HG03064 (cell line): ENCODE measurements around the gene SLC25A51.
A peak's percentile ranks its signal among the peaks of the same experiment; 100 is the strongest.
"Not testable (repeated sequence)": the region's sequence is repeated elsewhere in the genome, so short reads cannot be mapped to it uniquely, and the experiment has no call there.

ENCODE experiments used
- ATAC-seq: cut with Tn5 transposase; IDR thresholded peaks from one replicate; pipeline ENCODE4 v1.9.1; 2021; ENCODE audit warnings: low read depth; ENCODE audit not compliant: unreplicated experiment

SLC25A51 gene

DNA sequence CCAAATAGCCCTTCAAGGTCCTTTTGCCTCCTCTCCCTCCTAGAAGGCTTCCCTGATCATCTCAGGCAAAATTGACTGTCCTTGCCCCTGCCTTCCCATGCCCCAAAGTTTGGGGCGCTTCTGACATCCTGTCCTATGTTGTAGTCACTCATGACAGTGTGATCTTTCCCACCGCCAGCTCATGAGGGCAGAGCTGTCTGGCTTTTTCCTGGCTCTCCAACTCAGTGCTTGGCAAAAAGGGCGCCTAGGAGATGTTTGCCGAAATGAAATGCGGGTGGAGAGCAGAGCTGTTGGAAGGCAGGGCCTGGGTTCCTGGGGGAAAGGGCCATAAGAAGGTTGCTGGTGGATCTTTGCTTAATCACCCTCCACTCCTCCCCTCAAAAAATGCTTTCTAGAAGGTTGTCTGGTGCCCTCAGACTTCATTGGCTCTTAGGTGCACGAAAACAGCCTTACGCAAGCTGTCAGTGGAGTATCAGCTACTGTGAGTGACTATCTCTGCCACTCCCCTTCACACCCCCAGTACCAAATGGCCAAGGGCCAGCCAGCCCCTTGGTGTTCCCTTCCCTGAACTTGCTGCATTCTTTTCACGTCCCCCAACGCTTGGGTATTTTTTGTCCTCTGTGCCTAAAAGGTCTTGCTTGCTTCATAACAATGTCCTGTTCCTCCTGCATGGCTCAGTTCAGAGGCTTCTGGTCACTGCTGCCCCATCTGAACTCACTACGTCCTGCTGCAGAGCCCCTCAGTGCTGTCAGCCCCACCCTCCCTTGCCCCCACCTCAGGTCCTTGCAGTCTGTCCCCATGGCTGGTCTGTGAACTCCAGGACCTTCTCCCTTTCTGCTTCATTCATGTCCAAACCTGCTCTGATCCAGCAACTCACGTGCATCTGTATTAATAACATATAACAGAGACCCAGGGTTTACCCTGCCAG, 2.6 kb upstream of the SLC25A51 start:
- ATAC-seq = no peak

DNA sequence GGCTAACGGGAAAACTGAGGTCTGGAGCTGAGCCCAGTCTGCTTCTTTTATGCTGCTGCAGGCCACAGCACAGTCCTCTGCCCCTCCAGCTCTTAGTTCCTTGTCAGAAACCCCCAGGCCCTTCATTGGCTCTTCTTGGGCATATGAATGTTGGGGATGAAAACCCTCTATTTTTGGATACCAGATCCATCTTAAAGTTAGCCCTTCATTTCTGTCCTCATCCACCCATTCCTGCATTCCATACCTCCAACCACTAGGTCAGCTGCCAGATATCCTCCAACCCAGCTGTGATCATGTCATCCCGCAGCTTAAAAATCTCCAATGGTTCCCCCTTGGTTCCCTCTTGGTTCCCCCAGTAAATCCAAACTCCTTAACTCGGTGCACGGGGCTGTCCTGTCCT, 1.8 kb upstream of the SLC25A51 start:
- ATAC-seq = no peak

DNA sequence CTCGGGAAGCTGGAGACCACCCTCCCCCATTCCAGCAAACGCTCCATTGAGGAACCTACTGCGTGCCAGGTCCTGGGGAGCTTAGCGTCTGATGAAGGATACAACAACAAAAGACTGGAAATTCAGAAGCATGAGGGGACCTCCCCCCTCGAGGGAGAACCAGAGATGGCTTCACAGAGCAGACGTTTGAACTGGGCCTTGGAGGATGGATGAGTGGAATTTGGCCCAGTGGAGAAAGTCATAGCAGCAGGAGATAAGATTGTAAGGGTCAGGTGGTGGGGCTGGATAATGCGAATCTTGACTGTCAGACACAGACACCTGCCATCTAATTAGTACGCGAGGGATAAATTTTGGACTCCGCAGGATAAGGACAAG, 1.2 kb upstream of the SLC25A51 start:
- ATAC-seq = no peak

GRCh38 chr9:37904445-37905130, 661 bp upstream of the SLC25A51 start:
- ATAC-seq = no peak

GRCh38 chr9:37902796-37903646, 906 bp downstream of the SLC25A51 start:
- ATAC-seq = peak; percentile 25

DNA sequence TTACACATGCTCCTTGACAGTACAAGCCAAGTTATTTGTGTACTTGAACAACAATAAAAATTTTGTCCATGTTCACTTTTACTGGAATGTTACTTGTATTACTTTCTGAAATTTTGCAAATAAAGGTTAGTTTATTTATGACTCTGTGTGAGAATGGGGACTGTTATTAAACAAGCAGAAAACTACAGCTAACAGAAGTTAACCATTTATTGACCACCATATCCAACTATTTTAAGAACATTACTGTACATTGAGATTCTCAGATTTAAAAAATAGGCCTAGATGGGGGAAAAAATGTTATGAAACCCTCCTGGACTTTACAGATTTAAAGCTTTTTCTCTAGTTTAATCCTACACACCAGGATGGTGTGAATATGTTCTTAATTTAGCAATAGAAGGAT, 1.8 kb downstream of the SLC25A51 start:
- ATAC-seq = no peak

DNA sequence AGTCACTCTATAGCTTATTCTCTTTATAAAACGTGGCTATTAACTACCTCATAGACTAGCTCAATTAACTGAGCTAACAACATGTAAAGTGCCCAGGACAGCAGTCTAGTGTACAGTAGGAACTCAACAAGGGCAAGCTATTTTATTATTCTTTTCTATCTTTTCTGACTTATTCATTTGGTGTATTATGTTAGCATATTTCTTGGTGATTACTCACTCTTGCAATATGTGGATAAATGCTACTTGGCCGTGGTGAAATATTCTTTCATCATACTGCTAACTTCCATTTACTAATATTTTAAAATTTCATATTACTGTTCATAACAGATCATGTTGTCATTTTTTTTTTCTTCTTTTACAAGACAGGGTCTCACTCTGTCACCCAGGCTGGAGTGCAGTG, 4.9 kb downstream of the SLC25A51 start:
- no peak for ATAC-seq

DNA sequence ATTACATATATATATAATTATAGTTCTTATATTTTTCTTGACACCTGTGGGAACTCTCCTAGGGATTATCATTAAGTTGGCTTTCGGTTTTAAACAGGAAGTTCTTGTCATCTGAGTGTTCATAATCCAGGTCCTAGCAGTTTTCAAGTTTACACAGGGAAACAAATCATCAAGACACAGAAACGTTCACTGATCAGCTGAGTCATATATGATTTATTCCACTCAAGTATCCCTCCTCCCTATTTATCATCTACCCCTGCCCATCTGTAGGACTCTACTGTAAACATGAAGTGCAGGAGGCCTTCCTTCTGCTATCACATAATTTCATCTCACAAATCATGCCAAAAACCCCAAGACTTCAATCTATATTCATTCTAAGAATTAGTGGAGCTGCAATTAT, 6.3 kb downstream of the SLC25A51 start:
- no peak for ATAC-seq

GRCh38 chr9:37892063-37892462, 11.9 kb downstream of the SLC25A51 start:
- ATAC-seq = no peak

- not testable (repeated sequence) for ATAC-seq
Measured at GRCh38 chr9:37891042-37891441, 12.9 kb downstream of the SLC25A51 start.

- no peak for ATAC-seq
Measured at GRCh38 chr9:37889536-37889935, 14.4 kb downstream of the SLC25A51 start.

DNA sequence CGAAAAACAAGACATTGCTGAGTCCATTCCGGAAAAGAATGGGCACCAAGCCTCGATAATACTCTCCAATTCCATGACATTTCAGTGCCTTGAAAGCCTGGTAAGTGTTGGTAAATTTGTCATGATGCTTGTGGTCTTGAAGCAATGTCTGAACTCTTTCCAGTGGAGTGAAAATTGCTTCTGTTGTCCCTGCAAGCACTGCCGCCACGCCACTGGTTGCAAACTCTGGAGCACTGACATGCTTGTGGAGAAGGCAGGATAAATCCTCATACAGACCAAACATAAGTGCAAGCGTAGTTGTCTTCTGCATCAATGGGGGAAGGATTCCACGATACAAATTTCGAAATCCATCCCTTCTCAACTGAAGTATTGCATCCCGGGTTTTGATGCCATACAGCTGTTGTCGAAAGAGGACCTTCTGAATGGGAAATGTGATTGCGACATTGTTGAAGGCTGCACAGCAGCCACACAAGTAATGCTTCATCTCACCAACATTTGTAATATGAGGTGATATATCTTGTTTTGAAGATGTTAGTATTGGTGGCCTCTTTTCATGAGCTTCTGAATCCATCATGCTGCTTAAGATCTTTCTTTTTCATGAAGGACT, 15.8 kb downstream of the SLC25A51 start:
- ATAC-seq = not testable (repeated sequence)

GRCh38 chr9:37880916-37881479, 22.9 kb downstream of the SLC25A51 start:
- ATAC-seq = no peak

- no peak for ATAC-seq
Measured at GRCh38 chr9:37876376-37876775, 27.6 kb downstream of the SLC25A51 start.

DNA sequence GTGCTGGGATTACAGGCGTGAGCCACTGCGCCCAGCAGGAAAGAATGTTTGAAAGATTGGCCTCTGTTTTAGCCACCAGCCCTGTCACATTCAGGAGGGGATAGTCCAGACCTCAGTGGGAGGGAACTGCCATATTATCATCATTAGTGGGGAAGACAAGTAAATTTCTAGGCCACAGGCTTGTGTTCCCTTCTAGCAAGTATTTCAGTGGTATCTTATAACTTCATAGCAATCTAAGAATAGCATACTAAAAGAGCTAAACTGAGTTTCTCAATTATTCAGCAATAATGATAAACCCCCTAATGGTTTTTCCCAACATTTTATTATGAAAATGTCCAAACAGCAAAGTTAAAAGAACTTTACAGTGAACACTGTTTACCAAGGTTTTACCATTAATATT, 30.0 kb downstream of the SLC25A51 start:
- no peak for ATAC-seq

DNA sequence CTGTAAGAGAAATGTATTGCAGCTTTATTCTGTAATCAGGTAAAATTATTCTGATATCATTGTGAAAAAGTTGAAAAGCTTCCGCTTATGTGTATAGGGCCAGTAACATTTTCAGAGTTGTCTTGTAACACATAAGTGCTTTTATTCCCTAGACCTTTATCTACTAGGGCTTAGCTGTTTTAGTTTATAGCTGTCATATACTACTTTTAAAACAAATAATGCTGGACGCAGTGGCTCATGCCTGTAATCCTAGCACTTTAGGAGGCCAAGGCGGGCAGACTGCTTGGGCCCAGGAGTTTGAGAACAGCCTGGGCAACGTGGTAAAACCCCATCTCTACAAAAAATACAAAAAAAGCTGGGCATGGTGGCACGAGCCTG, 33.1 kb downstream of the SLC25A51 start:
- no peak for ATAC-seq

DNA sequence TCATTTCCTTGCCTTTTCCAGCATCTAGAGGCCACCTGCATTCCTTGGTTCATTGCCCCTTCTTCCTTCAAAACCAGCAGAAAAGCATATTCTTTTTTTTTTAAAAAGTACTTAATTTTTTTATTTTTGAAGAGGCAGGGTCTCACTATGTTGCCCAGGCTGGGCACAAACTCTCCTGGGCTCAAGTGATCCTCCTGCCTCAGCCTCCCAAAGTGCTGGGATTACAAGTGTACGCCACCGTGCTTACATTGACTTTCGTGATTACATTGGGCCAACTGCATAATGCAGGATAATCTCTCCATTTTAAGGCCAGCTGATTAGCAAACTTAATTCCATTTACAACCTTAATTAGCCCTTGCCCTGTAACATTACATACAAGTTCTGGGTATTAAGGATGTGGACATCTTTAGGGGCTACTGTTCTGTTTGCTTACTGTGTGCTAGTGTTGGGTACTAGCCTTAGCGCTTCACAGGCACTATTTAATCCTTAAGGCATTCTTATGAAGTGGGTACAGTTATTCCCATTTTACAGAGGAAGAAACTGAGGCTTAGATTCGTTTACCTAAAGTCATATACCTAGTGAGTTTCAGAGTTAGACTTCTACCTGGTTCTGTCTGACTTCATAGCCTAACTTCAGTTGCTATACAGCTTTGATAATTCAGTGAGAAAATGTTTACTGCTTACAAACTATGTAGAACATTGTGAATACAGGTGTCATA, 33.7 kb downstream of the SLC25A51 start:
- no peak for ATAC-seq

DNA sequence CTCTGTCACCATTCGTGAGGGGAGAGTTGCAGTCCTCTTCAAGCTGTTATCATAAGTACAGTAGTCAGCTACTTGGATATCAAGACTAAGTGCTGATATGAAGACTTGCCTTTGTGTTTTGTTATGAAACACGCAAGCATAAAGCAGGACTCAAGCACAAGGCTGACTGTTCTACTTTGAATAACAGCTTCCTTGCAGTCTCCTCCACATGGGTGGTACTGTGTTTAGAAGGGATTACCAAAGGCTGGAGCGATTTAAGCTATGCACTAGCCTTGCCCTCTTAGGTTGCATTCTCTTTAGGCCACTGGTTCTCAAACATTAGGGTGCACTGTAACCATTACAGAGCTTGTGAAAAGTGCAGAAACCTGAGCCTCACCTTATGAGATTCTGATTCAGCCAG, 41.4 kb downstream of the SLC25A51 start:
- ATAC-seq = no peak

GRCh38 chr9:37859043-37859442, 44.9 kb downstream of the SLC25A51 start:
- ATAC-seq = no peak

- ATAC-seq = no peak
Measured at GRCh38 chr9:37856551-37856950, 47.4 kb downstream of the SLC25A51 start.
